Pancreas (tissue), 10 donors: Measurements from ENCODE around the gene ULBP2. TPM values are rescaled to one million over a fixed set of nuclear protein-coding genes. Genes with fewer than 3 reads are reported as not detected.
A peak's percentile ranks its signal among the peaks of the same experiment; 100 is the strongest.
"Not testable (repeated sequence)": the region's sequence is repeated elsewhere in the genome, so short reads cannot be mapped to it uniquely, and the experiment has no call there.

Source experiments
- ATAC-seq, 4 donors: fragments of 200-7000 bp; cut with Tn5 transposase; one replicate each; pipeline versions ENCODE4 v1.8.0 to v1.9.1; 2020; ENCODE audit warnings: mild to moderate bottlenecking in 4 of 4, moderate library complexity in 4 of 4
- DNase-seq, 6 donors: peaks; one replicate each; pipeline ENCODE4 v3.0.0-alpha.2; 2020
- FAIRE-seq: peaks from 2 replicates; lab custom pipeline; 2012; peaks lifted over from hg19 to GRCh38; lab: Jason Lieb, UNC
- H3K27ac ChIP-seq, 4 donors: fragments of 200-600 bp; sonication (generic); 1 replicate in 3 of 4; 2 replicates in 1 of 4; pipeline versions ENCODE4 v1.5.0 to v1.8.0; 2020
- H3K27me3 ChIP-seq, 4 donors: fragments of 200-600 bp; one replicate each; pipeline ENCODE4 v1.8.0; 2021
- H3K36me3 ChIP-seq, 3 donors: fragments of 200-600 bp; sonication (generic) in 1 of 3; one replicate each; pipeline versions ENCODE4 v1.5.0 to v1.8.0; 2020 to 2021
- H3K4me1 ChIP-seq, 3 donors: fragments of 200-600 bp; one replicate each; pipeline ENCODE4 v1.8.0; 2021
- H3K4me3 ChIP-seq, 4 donors: fragments of 200-600 bp; sonication (generic) in 2 of 4; one replicate each; pipeline versions ENCODE4 v1.5.0 to v1.8.0; 2020 to 2021
- H3K9me3 ChIP-seq, 4 donors: fragments of 200-600 bp; one replicate each; pipeline ENCODE4 v1.8.0; 2021
- WGBS, 2 donors: extraction: QIAGEN DNeasy Blood & Tissue Kit; methylation state at CpG; one replicate each; pipeline ENCODE4 v1.1.7; 2013; 5-methylcytosine and 5-hydroxymethylcytosine counted together
- intact Hi-C, 3 donors: fragments of 100-400 bp; cut with DNase I; formaldehyde crosslinking; loops; one replicate each; pipeline versions ENCODE4 v1.11.1 to v1.14.2; 2022
- polyA plus RNA-seq, 2 donors: library from polyadenylated mRNA; stranded (reverse); fragments of 200-250 nt; gene quantifications; one replicate each; pipeline ENCODE4 v1.2.3, GENCODE V29; 2013
- total RNA-seq, 6 donors: library from RNA; stranded (reverse); fragmentation: NEBNext Ultra II Directional in 4 of 6; extraction: Animal tissue kit (Norgen Biotek cat#: 25700) in 4 of 6; gene quantifications; one replicate each; pipeline versions ENCODE4 v1.2.1 to v1.2.4, GENCODE V29; 2021 to 2023
- TF ChIP-seq, protein P1 (sequence below), 4 donors: fragments of 200-600 bp; sonication (generic) in 3 of 4; IDR thresholded peaks; one replicate each; pipeline versions ENCODE4 v1.5.0 to v1.8.0; 2021; ENCODE audit warnings: antibody characterized with exemption in 4 of 4
- donor health status: healthy with polysubstance abuse.
- donor health status: DM: no; HTN: no; CAD: no; lungs with moderate emphysema.
- donor health status: DM: no; HTN: no; CAD: no.
- donor health status: control.
- donor health status: control.
- donor health status: Bipolar disorder and iron deficiency.
- donor health status: DM: yes; HTN: yes; CAD: no.
- donor health status: DM: no; HTN: no; CAD: no.
- donor health status: DM: no; HTN: no; CAD: no.
- donor health status: DM: yes; HTN: yes; CAD: no.

Gene ULBP2
- total and polyA plus RNA-seq, 8 donors, result 0.19 to 0.37 (median 0.25) TPM; not detected in 3

DNA sequence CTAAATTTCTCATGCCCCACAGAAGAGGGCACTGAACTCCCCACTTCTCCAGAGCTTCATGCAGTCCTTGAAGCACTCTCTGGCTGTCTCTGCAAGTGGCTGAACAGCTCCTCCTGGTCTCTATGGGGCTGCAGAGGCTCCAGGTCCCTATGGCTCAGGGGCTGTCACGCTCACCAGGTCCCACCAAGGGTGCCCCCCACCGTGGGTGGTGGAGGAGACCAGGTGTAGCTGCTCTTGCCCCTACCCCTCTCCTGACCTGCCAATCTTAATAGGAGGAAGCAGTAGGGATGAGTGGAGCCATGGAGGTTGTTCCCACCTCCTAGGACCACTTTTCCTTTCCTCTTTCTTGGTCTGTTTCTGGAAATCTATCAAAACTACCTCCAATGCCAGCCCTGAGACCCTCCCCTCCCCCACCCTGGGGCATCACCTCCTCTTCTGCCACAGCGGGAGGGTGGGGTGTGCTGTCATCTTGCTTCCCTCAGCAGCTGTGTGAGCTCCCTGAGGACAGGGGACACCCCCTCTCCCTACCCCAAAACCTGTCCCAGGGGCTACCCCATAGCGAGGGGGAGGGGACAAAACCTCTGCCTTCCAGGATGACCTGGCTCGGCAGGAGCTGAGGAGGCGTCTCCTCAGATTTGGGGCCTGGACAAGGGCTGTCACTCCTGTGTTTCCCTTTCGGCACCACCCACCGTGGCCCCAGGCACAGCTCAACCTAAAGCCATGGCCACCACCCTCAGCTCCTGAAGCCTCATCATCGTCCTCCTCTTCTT is 31.9 kb upstream of the ULBP2 start:
- WGBS, 2 donors, result 92% methylated on average over 9 of the region's 9 CpGs
- intact Hi-C loops, result no loop called here
- FAIRE-seq, result no peak

DNA sequence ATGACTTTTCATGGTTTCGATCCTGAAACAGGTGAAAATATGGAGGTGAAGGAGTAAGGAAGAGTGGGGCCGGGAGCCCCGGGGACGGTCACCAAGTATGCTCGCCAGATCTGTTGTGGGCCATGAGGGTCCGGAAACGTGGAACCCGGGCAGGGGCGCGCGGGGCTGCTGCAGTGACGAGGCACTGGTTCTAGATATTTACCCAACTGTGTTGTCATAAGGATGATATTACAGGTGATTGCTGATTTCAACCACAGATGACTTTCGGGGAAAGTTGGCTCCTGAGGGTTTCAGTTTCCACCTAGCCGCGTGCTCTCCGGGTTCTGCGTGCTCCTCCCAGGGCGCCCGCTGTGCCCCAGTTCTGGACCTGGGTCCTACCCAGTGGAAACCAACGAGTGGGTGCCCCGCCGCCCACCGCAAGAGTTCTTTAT is 31.1 kb upstream of the ULBP2 start:
- FAIRE-seq (no peak), DNase-seq (peak in 1 of 6 donors; percentile 31)
- TF ChIP-seq, protein P1, sequence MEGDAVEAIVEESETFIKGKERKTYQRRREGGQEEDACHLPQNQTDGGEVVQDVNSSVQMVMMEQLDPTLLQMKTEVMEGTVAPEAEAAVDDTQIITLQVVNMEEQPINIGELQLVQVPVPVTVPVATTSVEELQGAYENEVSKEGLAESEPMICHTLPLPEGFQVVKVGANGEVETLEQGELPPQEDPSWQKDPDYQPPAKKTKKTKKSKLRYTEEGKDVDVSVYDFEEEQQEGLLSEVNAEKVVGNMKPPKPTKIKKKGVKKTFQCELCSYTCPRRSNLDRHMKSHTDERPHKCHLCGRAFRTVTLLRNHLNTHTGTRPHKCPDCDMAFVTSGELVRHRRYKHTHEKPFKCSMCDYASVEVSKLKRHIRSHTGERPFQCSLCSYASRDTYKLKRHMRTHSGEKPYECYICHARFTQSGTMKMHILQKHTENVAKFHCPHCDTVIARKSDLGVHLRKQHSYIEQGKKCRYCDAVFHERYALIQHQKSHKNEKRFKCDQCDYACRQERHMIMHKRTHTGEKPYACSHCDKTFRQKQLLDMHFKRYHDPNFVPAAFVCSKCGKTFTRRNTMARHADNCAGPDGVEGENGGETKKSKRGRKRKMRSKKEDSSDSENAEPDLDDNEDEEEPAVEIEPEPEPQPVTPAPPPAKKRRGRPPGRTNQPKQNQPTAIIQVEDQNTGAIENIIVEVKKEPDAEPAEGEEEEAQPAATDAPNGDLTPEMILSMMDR (IDR thresholded peaks at IDR 0.05), result no peak

More for the DNA sequence above, 31.9 kb upstream of the ULBP2 start:
- no peaks in the 10 kb centered on the region for H3K9me3 ChIP-seq
- H3K27me3 ChIP-seq, result no peaks in the 10 kb centered on the region
- H3K27ac ChIP-seq, result no peak overlapping the region
- no peaks in the 10 kb centered on the region for H3K4me1 ChIP-seq
- ATAC-seq (no peak), DNase-seq (peak in 1 of 6 donors; percentile 20)
- no peak overlapping the region for H3K4me3 ChIP-seq
- TF ChIP-seq, protein P1 (IDR thresholded peaks at IDR 0.05), result no peak
- no peaks in the 10 kb centered on the region for H3K36me3 ChIP-seq

DNA sequence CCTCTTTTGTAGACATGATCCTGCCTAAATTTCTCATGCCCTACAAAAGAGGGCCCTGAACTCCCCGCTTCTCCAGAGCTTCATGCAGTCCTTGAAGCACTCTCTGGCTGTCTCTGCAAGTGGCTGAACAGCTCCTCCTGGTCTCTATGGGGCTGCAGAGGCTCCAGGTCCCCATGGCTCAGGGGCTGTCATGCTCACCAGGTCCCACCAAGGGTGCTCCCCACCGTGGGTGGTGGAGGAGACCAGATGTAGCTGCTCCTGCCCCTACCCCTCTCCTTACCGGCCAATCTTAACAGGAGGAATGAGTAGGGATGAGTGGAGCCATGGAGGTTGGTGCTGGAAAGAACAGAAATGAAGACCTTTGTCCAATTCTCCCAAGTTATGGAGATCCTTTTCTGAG is 29.1 kb upstream of the ULBP2 start:
- H3K9me3 ChIP-seq, FAIRE-seq, intact Hi-C loops, H3K27me3 ChIP-seq, H3K27ac ChIP-seq, H3K4me1 ChIP-seq, H3K36me3 ChIP-seq, ATAC-seq, H3K4me3 ChIP-seq: not testable (repeated sequence)
- WGBS, 2 donors, result 74 to 75% methylated on average over 3 of the region's 3 CpGs
- peak in 1 of 6 donors; percentile 20 for DNase-seq

More for the DNA sequence above, 31.1 kb upstream of the ULBP2 start:
- no peaks in the 10 kb centered on the region for H3K36me3 ChIP-seq
- H3K4me1 ChIP-seq, result no peaks in the 10 kb centered on the region
- no peak overlapping the region for H3K4me3 ChIP-seq
- H3K27me3 ChIP-seq, result no peaks in the 10 kb centered on the region
- H3K9me3 ChIP-seq, result no peaks in the 10 kb centered on the region
- WGBS, 2 donors, result 93 to 96% methylated on average over 23 of the region's 23 CpGs
- intact Hi-C loops, result no loop called here
- no peak for ATAC-seq
- H3K27ac ChIP-seq, result no peak overlapping the region

DNA sequence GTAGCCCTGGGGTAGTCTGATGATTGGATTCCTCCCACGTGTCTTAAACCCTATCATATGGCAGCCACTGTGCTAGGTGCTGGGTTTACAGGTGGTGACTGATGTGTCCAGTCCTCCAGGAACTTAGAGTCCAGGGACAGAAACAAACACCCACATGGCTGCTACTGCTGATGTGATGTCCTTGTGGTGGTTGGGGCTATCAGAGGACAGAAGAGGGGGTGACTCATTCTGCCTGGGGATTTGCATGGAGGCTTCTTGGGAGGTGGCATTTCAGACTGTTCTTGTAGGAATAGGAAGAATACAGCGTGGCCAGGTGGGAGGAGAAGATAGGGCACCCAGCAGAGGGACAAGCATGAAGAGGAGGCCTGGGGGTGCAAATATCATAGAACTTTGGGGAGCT is 28.7 kb upstream of the ULBP2 start:
- no peaks in the 10 kb centered on the region for H3K27me3 ChIP-seq
- TF ChIP-seq, protein P1 (IDR thresholded peaks at IDR 0.05), result no peak
- no peak overlapping the region for H3K4me3 ChIP-seq
- WGBS, 2 donors, result 77 to 79% methylated on average over 2 of the region's 2 CpGs
- ATAC-seq, result no peak
- no peaks in the 10 kb centered on the region for H3K9me3 ChIP-seq
- intact Hi-C loops, result no loop called here
- no peak for DNase-seq
- no peaks in the 10 kb centered on the region for H3K36me3 ChIP-seq
- no peak overlapping the region for H3K27ac ChIP-seq
- FAIRE-seq, result no peak
- H3K4me1 ChIP-seq, result no peaks in the 10 kb centered on the region

DNA sequence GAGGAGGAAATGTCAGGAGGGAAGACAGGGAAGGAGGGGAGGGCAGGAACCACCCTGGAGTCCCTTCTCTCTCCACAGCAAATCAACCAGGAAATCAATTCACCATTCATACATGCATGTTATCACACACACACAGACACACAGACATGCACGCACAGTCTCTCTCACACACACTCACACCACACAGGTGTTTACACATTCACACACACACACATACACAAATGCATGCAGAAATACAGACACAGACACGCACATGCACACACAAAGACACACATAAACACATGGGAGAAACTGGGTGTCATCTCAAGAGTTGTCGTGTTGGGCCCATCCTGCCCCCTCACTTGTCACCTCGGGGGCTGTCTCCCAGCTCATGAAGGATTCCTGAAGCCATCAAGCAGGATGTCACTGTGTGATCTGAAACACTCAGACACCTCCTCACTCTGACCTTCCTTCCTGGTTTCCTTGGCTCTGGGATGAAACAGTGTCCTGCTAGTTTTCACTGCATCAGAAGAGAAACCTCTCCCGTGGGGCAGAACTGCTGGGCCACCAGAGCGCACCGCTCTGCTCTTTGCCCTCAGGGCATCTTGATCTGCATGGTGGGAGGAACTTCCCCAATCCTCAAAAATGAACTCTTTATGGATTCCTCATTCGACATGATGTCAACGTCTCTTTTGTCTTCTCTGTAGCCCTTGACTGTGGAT is 28.1 kb upstream of the ULBP2 start:
- intact Hi-C loops, result no loop called here
- 74 to 76% methylated on average over 9 of the region's 9 CpGs for WGBS, 2 donors
- H3K36me3 ChIP-seq, result no peaks in the 10 kb centered on the region
- no peak overlapping the region for H3K4me3 ChIP-seq
- no peaks in the 10 kb centered on the region for H3K4me1 ChIP-seq
- DNase-seq (peak in 1 of 6 donors; percentile 20), ATAC-seq (no peak), FAIRE-seq (no peak)
- no peaks in the 10 kb centered on the region for H3K27me3 ChIP-seq
- H3K9me3 ChIP-seq, result no peaks in the 10 kb centered on the region
- TF ChIP-seq, protein P1 (IDR thresholded peaks at IDR 0.05), result no peak
- H3K27ac ChIP-seq, result no peak overlapping the region
